Osteocyte (in vitro differentiated cells): ENCODE results near the gene PGC. TPM values are rescaled to one million over a fixed set of nuclear protein-coding genes. Genes with fewer than 3 reads are reported as not detected.

Source experiments
- DNase-seq: peaks from one replicate; pipeline ENCODE4 v3.0.0; 2021; ENCODE audit warnings: mixed read lengths; ENCODE audit not compliant: unreplicated experiment; ENCODE audit errors: extremely low spot score
- H3K27ac Mint-ChIP-seq: one replicate; pipeline ENCODE4 v1.8.0; 2021; ENCODE audit warnings: mild to moderate bottlenecking, mixed read lengths; ENCODE audit not compliant: unreplicated experiment
- H3K27me3 Mint-ChIP-seq: one replicate; pipeline ENCODE4 v1.8.0; 2021; ENCODE audit warnings: mixed read lengths; ENCODE audit not compliant: unreplicated experiment
- H3K36me3 Mint-ChIP-seq: one replicate; pipeline ENCODE4 v1.8.0; 2021; ENCODE audit warnings: mixed read lengths; ENCODE audit not compliant: unreplicated experiment
- H3K4me1 Mint-ChIP-seq: one replicate; pipeline ENCODE4 v1.8.0; 2021; ENCODE audit warnings: mixed read lengths; ENCODE audit not compliant: unreplicated experiment
- H3K4me3 Mint-ChIP-seq: one replicate; pipeline ENCODE4 v1.8.0; 2021; ENCODE audit warnings: mild to moderate bottlenecking, moderate library complexity, mixed read lengths; ENCODE audit not compliant: unreplicated experiment
- H3K9me3 Mint-ChIP-seq: one replicate; pipeline ENCODE4 v1.8.0; 2021; ENCODE audit warnings: mixed read lengths; ENCODE audit not compliant: unreplicated experiment
- CTCF ChIP-seq: fragments of 200-600 bp; sonication (generic); IDR thresholded peaks from 2 replicates; pipeline ENCODE4 v1.5.0; 2021; ENCODE audit warnings: antibody characterized with exemption, mild to moderate bottlenecking, moderate library complexity
- total RNA-seq: library from RNA; stranded (reverse); gene quantifications from 2 replicates; pipeline ENCODE4 v1.2.1, GENCODE V29; 2021

The PGC gene
- total RNA-seq, 1 donor from 2014 or later, result not detected

- no peak for TF ChIP-seq CTCF
- DNase-seq, result no peak
- no peaks in the 10 kb centered on the region for H3K9me3 Mint-ChIP-seq
- H3K4me1 Mint-ChIP-seq, result no peaks in the 10 kb centered on the region
- H3K36me3 Mint-ChIP-seq, result no peaks in the 10 kb centered on the region
- H3K27me3 Mint-ChIP-seq, result peaks cover 12% of the 10 kb centered on the region
- no peak overlapping the region for H3K27ac Mint-ChIP-seq
- H3K4me3 Mint-ChIP-seq, result no peak overlapping the region
These were observed 12.1 kb upstream of the PGC start for GRCh38 chr6:41759106-41759904.

- DNase-seq, result no peak
- no peak overlapping the region for H3K4me3 Mint-ChIP-seq
- no peaks in the 10 kb centered on the region for H3K36me3 Mint-ChIP-seq
- no peak overlapping the region for H3K27ac Mint-ChIP-seq
- no peak for TF ChIP-seq CTCF
- no peaks in the 10 kb centered on the region for H3K4me1 Mint-ChIP-seq
- H3K9me3 Mint-ChIP-seq, result no peaks in the 10 kb centered on the region
- H3K27me3 Mint-ChIP-seq, result peaks cover 16% of the 10 kb centered on the region
These were observed 11.4 kb upstream of the PGC start for GRCh38 chr6:41758641-41759035.

DNA sequence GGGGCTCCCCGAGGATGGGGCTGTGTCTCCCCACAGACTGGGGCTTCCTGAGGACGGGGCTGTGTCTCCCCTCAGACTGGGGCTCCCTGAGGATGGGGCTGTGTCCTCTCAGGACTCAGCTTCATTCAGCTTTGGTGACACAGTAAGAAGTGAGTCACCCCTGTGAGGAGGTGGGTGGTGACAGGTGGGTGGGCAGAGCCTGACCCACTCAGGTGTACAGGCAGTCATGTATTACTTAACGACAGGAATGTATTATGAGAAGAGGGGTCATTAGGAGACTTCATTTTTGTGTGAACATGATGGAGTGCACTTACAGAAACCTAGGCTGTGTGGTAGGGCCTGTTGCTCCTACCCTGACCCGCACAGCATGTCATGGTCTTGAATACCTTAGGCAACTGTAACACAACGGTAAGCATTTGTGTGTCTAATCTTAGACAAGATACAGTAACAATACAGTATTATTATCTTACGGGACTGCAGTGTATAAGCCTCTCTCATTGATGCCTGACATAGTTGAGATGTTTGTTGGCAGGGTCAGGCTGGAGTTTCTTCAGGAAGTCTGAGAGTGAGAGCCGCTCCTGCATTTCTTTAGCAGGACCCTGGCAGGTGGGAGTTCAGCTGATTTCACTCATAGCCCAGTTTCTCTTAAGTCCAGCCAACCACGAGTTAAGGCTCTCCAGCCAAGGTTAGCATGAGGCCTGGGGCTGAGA is 10.9 kb upstream of the PGC start:
- DNase-seq, result no peak
- no peaks in the 10 kb centered on the region for H3K36me3 Mint-ChIP-seq
- peaks cover 22% of the 10 kb centered on the region for H3K27me3 Mint-ChIP-seq
- no peak for TF ChIP-seq CTCF
- no peaks in the 10 kb centered on the region for H3K4me1 Mint-ChIP-seq
- no peak overlapping the region for H3K27ac Mint-ChIP-seq
- no peak overlapping the region for H3K4me3 Mint-ChIP-seq
- no peaks in the 10 kb centered on the region for H3K9me3 Mint-ChIP-seq

- TF ChIP-seq CTCF, result no peak
- H3K27me3 Mint-ChIP-seq, result peaks cover 23% of the 10 kb centered on the region
- H3K27ac Mint-ChIP-seq, result no peak overlapping the region
- no peak overlapping the region for H3K4me3 Mint-ChIP-seq
- H3K9me3 Mint-ChIP-seq, result no peaks in the 10 kb centered on the region
- DNase-seq, result no peak
- H3K4me1 Mint-ChIP-seq, result no peaks in the 10 kb centered on the region
- no peaks in the 10 kb centered on the region for H3K36me3 Mint-ChIP-seq
These were observed 10.1 kb upstream of the PGC start for GRCh38 chr6:41757271-41757670.

GRCh38 chr6:41756354-41756753 is 9.2 kb upstream of the PGC start:
- H3K9me3 Mint-ChIP-seq, result no peaks in the 10 kb centered on the region
- H3K27me3 Mint-ChIP-seq, result peaks cover 23% of the 10 kb centered on the region
- TF ChIP-seq CTCF, result no peak
- DNase-seq, result no peak
- H3K27ac Mint-ChIP-seq, result no peak overlapping the region
- no peaks in the 10 kb centered on the region for H3K36me3 Mint-ChIP-seq
- no peaks in the 10 kb centered on the region for H3K4me1 Mint-ChIP-seq
- no peak overlapping the region for H3K4me3 Mint-ChIP-seq
